Stomach (tissue), 9 donors: ENCODE results near the gene BCOR. TPM values are rescaled to one million over a fixed set of nuclear protein-coding genes. Genes with fewer than 3 reads are reported as not detected.
A peak's percentile ranks its signal among the peaks of the same experiment; 100 is the strongest.

Source experiments
- DNase-seq, 2 donors: peaks; one replicate each; pipeline versions ENCODE4 v3.0.0 to v3.0.0-alpha.2; 2013 to 2019
- H3K27ac ChIP-seq, 5 donors: fragments of 200-600 bp in 4 of 5; sonication (generic) in 4 of 5; one replicate each; pipeline ENCODE4 v1.5.1; 2013 to 2019; ENCODE audit warnings: mild to moderate bottlenecking in 1 of 5, moderate library complexity in 1 of 5
- H3K27me3 ChIP-seq, 3 donors: fragments of 200-600 bp; sonication (generic); one replicate each; pipeline ENCODE4 v1.5.1; 2017 to 2019; ENCODE audit warnings: mixed run types in 1 of 3
- H3K36me3 ChIP-seq, 4 donors: fragments of 200-600 bp; sonication (generic); 1 replicate in 3 of 4; 2 replicates in 1 of 4; pipeline ENCODE4 v1.5.1; 2016 to 2019
- H3K4me1 ChIP-seq, 4 donors: fragments of 200-600 bp; sonication (generic); one replicate each; pipeline ENCODE4 v1.5.1; 2016 to 2019
- H3K4me3 ChIP-seq, 4 donors: fragments of 200-600 bp; sonication (generic) in 3 of 4; one replicate each; pipeline ENCODE4 v1.5.1; 2016 to 2019; ENCODE audit warnings: mild to moderate bottlenecking in 1 of 4
- H3K9me3 ChIP-seq, 4 donors: fragments of 200-600 bp; sonication (generic); one replicate each; pipeline ENCODE4 v1.5.1; 2016 to 2019
- CTCF ChIP-seq, 7 experiments: fragments of 450-650 bp in 4 of 7; fragments of 200-600 bp in 3 of 7; sonication (generic) in 3 of 7; IDR thresholded peaks; one replicate each; pipeline ENCODE4 v1.5.1; 2016 to 2019; ENCODE audit warnings: antibody characterized with exemption in 7 of 7, control low read depth in 2 of 7, mild to moderate bottlenecking in 1 of 7
- EP300 ChIP-seq: sonication (generic); formaldehyde crosslinking; IDR thresholded peaks from one replicate; pipeline ENCODE4 v1.6.1; 2017; ENCODE audit warnings: antibody characterized with exemption
- POLR2A ChIP-seq, 4 donors: fragments of 450-650 bp; IDR thresholded peaks; one replicate each; pipeline ENCODE4 v1.6.1; 2016; ENCODE audit warnings: antibody characterized with exemption in 4 of 4, control low read depth in 2 of 4, mild to moderate bottlenecking in 1 of 4, moderate library complexity in 1 of 4
- POLR2AphosphoS5 ChIP-seq, 3 donors: sonication (generic); formaldehyde crosslinking; IDR thresholded peaks; one replicate each; pipeline ENCODE4 v1.6.1; 2016; ENCODE audit warnings: antibody characterized with exemption in 3 of 3
- WGBS, 5 donors: extraction: QIAGEN DNeasy Blood & Tissue Kit in 3 of 5; methylation state at CpG; one replicate each; pipeline versions ENCODE4 v1.1.5 to v1.1.7; 2013 to 2018; 5-methylcytosine and 5-hydroxymethylcytosine counted together
- intact Hi-C: fragments of 100-400 bp; cut with DNase I; formaldehyde crosslinking; loops from one replicate; pipeline ENCODE4 v1.15.1; 2023; ENCODE audit warnings: low total_unique reads
- polyA plus RNA-seq, 3 donors: library from polyadenylated mRNA; stranded (reverse); fragments of 200-250 nt; gene quantifications; one replicate each; pipeline ENCODE4 v1.2.3, GENCODE V29; 2013
- total RNA-seq, 5 donors: library from RNA; depleted of rRNA; stranded (reverse); fragments of >200 nt; gene quantifications; one replicate each; pipeline versions ENCODE4 v1.1.0 to v1.2.3, GENCODE V29; 2014 to 2016
- donor health status: healthy with polysubstance abuse.
- donor health status: Bipolar disorder and iron deficiency.
- donor health status: healthy.

The BCOR gene
- total and polyA plus RNA-seq, 8 donors: 4.4 to 45.5 (median 19.2) TPM

GRCh38 chrX:40094900-40095582 is 2.7 kb downstream of the BCOR start:
- peak overlapping the region; percentile 88 to 95 (median 93) for H3K27ac ChIP-seq

GRCh38 chrX:40094041-40094899 is 3.5 kb downstream of the BCOR start:
- peaks cover 0 to 24% (median 0%) of the 10 kb centered on the region in 4 donors for H3K9me3 ChIP-seq
- intact Hi-C loops: loop anchor here (10.0 kb wide), 1 partner anchor 61 kb away; no protein-coding TSS in a partner anchor
- peaks cover 7 to 96% (median 53%) of the 10 kb centered on the region in 4 donors for H3K4me1 ChIP-seq
- no peaks in the 10 kb centered on the region for H3K36me3 ChIP-seq
- peaks cover 0 to 70% (median 11%) of the 10 kb centered on the region in 3 donors for H3K27me3 ChIP-seq
- peak overlapping the region; percentile 63 to 75 (median 70) for H3K4me3 ChIP-seq
- peak overlapping the region; percentile 88 to 95 (median 93) for H3K27ac ChIP-seq
- WGBS, 5 donors: 1 to 6% (median 4%) methylated on average over 33 to 74 of the region's 76 CpGs; no CpG with 5 or more reads in 1 of the 5 donors
- TF ChIP-seq POLR2A (IDR thresholded peaks at IDR 0.05) (no peak), EP300 (no peak), POLR2AphosphoS5 (IDR thresholded peaks at IDR 0.05) (no peak), CTCF (IDR thresholded peaks at IDR 0.05) (no peak)
- peak in 1 of 2 donors; percentile 68 for DNase-seq

More at GRCh38 chrX:40094900-40095582, 2.7 kb downstream of the BCOR start:
- no peak for TF ChIP-seq EP300
- TF ChIP-seq CTCF (IDR thresholded peaks at IDR 0.05): no peak
- no peak for TF ChIP-seq POLR2AphosphoS5 (IDR thresholded peaks at IDR 0.05)
- TF ChIP-seq POLR2A (IDR thresholded peaks at IDR 0.05): no peak
- peak in 1 of 2 donors; percentile 50 for DNase-seq
- WGBS, 5 donors: 1 to 9% (median 4%) methylated on average over 12 to 33 of the region's 33 CpGs
- no peaks in the 10 kb centered on the region for H3K36me3 ChIP-seq
- H3K4me3 ChIP-seq: peak overlapping the region; percentile 63 to 75 (median 70)
- H3K4me1 ChIP-seq: peaks cover 9 to 96% (median 53%) of the 10 kb centered on the region in 4 donors
- peaks cover 0 to 24% (median 0%) of the 10 kb centered on the region in 4 donors for H3K9me3 ChIP-seq
- intact Hi-C loops: loop anchor here (10.0 kb wide), 1 partner anchor 60 kb away; no protein-coding TSS in a partner anchor
- H3K27me3 ChIP-seq: peaks cover 0 to 73% (median 11%) of the 10 kb centered on the region in 3 donors

- Histone ChIP-seq H3K27ac (peak overlapping the region in 1 of 5 donors; percentile 93), H3K4me1 (peaks cover 5 to 96% (median 53%) of the 10 kb centered on the region in 4 donors), H3K9me3 (peaks cover 0 to 24% (median 0%) of the 10 kb centered on the region in 4 donors), H3K4me3 (peak overlapping the region; percentile 63 to 75 (median 70)), H3K27me3 (peaks cover 0 to 63% (median 11%) of the 10 kb centered on the region in 3 donors), H3K36me3 (no peaks in the 10 kb centered on the region)
- no peak for DNase-seq
- WGBS, 5 donors: 22 to 46% (median 36%) methylated on average over 8 to 10 of the region's 10 CpGs
- intact Hi-C loops: loop anchor here (10.0 kb wide), 1 partner anchor 61 kb away; no protein-coding TSS in a partner anchor
- TF ChIP-seq POLR2A (IDR thresholded peaks at IDR 0.05) (no peak), CTCF (IDR thresholded peaks at IDR 0.05) (no peak), POLR2AphosphoS5 (IDR thresholded peaks at IDR 0.05) (no peak), EP300 (no peak)
These were observed 4.2 kb downstream of the BCOR start for GRCh38 chrX:40093586-40093985.
